Activated T-cell treated with anti-CD3 and anti-CD28 coated beads for 24 hours (primary cell): ENCODE results near the gene TMPRSS13.
"Not testable (repeated sequence)": the region's sequence is repeated elsewhere in the genome, so short reads cannot be mapped to it uniquely, and the experiment has no call there.

Source experiments
- DNase-seq: peaks from one replicate; pipeline ENCODE4 v3.0.0-alpha.2; 2020; ENCODE audit warnings: low read depth

Gene TMPRSS13

GRCh38 chr11:117872975-117873827 lies 56.0 kb downstream of the TMPRSS13 start:
- no peak for DNase-seq

- DNase-seq: no peak
Measured at GRCh38 chr11:117872420-117872961, 56.7 kb downstream of the TMPRSS13 start.

GRCh38 chr11:117871784-117872183 lies 57.4 kb downstream of the TMPRSS13 start:
- DNase-seq: no peak

GRCh38 chr11:117871160-117871559 lies 58.0 kb downstream of the TMPRSS13 start:
- no peak for DNase-seq

GRCh38 chr11:117870103-117870952 lies 58.9 kb downstream of the TMPRSS13 start:
- DNase-seq: no peak

GRCh38 chr11:117869604-117870003 lies 59.6 kb downstream of the TMPRSS13 start:
- no peak for DNase-seq

GRCh38 chr11:117868815-117869561 lies 60.2 kb downstream of the TMPRSS13 start:
- no peak for DNase-seq

GRCh38 chr11:117868088-117868487 lies 61.1 kb downstream of the TMPRSS13 start:
- DNase-seq: no peak

- DNase-seq: no peak
Measured at GRCh38 chr11:117866526-117866925, 62.7 kb downstream of the TMPRSS13 start.

GRCh38 chr11:117865546-117865945 lies 63.7 kb downstream of the TMPRSS13 start:
- not testable (repeated sequence) for DNase-seq

GRCh38 chr11:117863383-117863782 lies 65.8 kb downstream of the TMPRSS13 start:
- no peak for DNase-seq

- no peak for DNase-seq
Measured at GRCh38 chr11:117862753-117863152, 66.4 kb downstream of the TMPRSS13 start.

- DNase-seq: no peak
Measured at GRCh38 chr11:117862019-117862725, 67.0 kb downstream of the TMPRSS13 start.

- no peak for DNase-seq
Measured at GRCh38 chr11:117861151-117862018, 67.8 kb downstream of the TMPRSS13 start.

- no peak for DNase-seq
Measured at GRCh38 chr11:117860139-117860538, 69.1 kb downstream of the TMPRSS13 start.

GRCh38 chr11:117859488-117860112 lies 69.6 kb downstream of the TMPRSS13 start:
- DNase-seq: no peak

GRCh38 chr11:117859061-117859460 lies 70.1 kb downstream of the TMPRSS13 start:
- DNase-seq: no peak

- DNase-seq: no peak
Measured at GRCh38 chr11:117857734-117858414, 71.3 kb downstream of the TMPRSS13 start.
